Subcutaneous adipose tissue (tissue), 4 donors: ENCODE data around the gene SULT4A1. TPM values are rescaled to one million over a fixed set of nuclear protein-coding genes. Genes with fewer than 3 reads are reported as not detected.

Experiments
- total RNA-seq, 4 donors: library from RNA; depleted of rRNA; stranded (reverse); fragments of >200 nt; gene quantifications; one replicate each; pipeline ENCODE4 v1.1.0, GENCODE V29; 2016
- TF ChIP-seq, protein P1 (sequence below): fragments of 450-650 bp; IDR thresholded peaks from one replicate; pipeline ENCODE4 v1.5.1; 2016; ENCODE audit warnings: low read depth, mild to moderate bottlenecking, control low read depth, antibody characterized with exemption, moderate library complexity

The SULT4A1 gene
- total RNA-seq, 4 donors from 2014 or later, result 0.98 TPM; not detected in 3

- TF ChIP-seq, protein P1, sequence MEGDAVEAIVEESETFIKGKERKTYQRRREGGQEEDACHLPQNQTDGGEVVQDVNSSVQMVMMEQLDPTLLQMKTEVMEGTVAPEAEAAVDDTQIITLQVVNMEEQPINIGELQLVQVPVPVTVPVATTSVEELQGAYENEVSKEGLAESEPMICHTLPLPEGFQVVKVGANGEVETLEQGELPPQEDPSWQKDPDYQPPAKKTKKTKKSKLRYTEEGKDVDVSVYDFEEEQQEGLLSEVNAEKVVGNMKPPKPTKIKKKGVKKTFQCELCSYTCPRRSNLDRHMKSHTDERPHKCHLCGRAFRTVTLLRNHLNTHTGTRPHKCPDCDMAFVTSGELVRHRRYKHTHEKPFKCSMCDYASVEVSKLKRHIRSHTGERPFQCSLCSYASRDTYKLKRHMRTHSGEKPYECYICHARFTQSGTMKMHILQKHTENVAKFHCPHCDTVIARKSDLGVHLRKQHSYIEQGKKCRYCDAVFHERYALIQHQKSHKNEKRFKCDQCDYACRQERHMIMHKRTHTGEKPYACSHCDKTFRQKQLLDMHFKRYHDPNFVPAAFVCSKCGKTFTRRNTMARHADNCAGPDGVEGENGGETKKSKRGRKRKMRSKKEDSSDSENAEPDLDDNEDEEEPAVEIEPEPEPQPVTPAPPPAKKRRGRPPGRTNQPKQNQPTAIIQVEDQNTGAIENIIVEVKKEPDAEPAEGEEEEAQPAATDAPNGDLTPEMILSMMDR, result no peak
Measured at GRCh38 chr22:43828998-43829782, 33.1 kb downstream of the SULT4A1 start.

DNA sequence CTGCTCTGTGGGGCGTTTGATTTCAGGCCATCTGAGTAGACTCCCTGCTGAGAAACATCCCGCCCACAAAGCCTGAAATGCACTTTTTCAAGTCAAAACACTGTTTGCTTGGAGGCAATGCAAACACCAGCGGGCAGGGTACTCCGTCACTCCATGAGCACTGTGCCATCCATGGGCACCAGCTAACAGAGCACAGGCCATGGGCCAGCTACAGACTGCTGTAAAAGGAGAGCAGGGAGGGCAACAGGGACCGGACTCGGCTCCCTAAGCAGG, 33.7 kb downstream of the SULT4A1 start:
- TF ChIP-seq, protein P1, result no peak

DNA sequence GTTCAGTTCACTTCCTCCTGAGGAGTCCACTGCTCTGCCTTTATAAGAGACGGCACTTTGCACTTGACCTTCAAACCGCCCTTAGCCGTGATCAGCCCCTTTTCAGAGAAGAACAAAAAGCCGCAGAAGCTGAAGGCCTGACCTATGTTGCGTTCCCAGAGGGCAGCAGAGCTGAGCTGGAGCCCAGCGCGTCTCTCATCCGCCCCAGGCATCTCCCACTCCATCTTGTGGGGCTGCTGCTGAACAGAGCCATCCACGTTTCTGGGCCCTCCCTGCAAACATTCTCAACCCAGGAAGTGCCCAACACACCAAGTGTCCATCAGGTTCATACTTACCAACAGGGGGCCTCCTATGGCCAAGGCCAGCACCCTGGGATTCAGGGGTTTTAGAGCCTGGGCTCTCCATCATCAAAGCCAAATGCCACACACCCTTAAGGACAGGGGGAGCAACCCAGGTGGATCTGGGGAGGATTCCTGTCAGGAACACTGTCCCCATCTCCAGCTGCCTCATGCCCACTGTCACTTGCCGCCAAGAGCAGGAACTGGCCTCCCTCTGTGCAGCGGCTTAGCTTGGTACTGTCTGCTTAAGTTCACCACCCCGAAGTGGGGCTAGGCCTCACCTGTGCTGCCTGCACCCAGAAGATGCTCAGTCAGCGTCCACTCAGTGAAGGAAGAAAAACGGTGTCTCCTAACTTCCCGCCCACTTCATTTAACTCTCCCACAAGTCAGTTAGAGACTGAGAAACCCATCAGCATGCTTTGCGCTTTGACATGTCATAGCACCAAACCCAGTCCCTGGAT, 34.2 kb downstream of the SULT4A1 start:
- TF ChIP-seq, protein P1, result no peak

DNA sequence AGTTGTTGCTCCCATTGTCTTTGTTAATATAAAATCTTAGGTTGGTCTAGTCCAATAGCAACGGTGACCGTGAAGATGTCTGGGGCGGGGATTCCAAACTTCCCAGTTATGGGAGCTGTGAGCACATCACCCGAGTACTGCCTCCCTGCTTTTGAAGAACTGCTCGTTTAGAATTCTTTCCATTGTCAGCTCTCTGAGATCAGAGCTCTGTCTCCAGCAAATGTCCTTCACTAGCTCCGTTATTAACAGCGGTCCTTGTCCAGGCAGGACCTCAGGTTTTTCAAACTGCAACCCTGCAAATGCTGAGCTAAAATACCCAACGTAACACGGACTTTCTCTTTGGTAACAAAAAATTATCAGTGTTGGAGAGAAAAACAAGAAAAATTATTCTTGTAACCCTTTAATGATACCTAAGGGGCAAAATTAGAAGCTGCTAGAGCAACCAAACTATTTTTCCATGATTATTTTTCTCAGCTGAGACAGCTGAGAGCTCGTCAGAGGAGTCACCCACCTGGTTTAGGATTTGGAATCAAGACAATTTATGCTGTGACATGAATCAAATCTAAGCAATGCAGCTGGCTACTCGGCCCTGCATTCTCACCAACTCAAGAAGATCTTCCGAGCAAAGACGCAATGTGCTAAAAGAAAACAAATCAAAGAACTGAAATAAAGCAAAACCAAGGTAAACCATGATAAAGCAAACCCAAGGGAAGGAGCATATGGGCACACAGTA, 35.1 kb downstream of the SULT4A1 start:
- TF ChIP-seq, protein P1, result no peak

GRCh38 chr22:43826142-43827002, 35.9 kb downstream of the SULT4A1 start:
- TF ChIP-seq, protein P1, result no peak

GRCh38 chr22:43825651-43826050, 36.7 kb downstream of the SULT4A1 start:
- TF ChIP-seq, protein P1, result no peak
